Left lung (tissue), 10 donors: Measurements from ENCODE around the gene SLC24A3. TPM values are rescaled to one million over a fixed set of nuclear protein-coding genes. Genes with fewer than 3 reads are reported as not detected.

Source experiments
- ATAC-seq: fragments of 200-7000 bp; cut with Tn5 transposase; one replicate; pipeline ENCODE4 v1.9.1; 2020; ENCODE audit warnings: moderate library complexity
- DNase-seq, 4 donors: peaks; one replicate each; pipeline ENCODE4 v3.0.0-alpha.2; 2013 to 2020
- H3K27ac ChIP-seq, 2 donors: fragments of 200-600 bp; sonication (generic) in 1 of 2; one replicate each; pipeline versions ENCODE4 v1.5.0 to v1.8.0; 2020 to 2021
- H3K27me3 ChIP-seq, 2 donors: fragments of 200-600 bp; sonication (generic) in 1 of 2; one replicate each; pipeline versions ENCODE4 v1.5.0 to v1.8.0; 2020 to 2021
- H3K36me3 ChIP-seq, 2 donors: fragments of 200-600 bp; sonication (generic) in 1 of 2; one replicate each; pipeline versions ENCODE4 v1.5.0 to v1.8.0; 2020 to 2021
- H3K4me1 ChIP-seq, 2 donors: fragments of 200-600 bp; one replicate each; pipeline ENCODE4 v1.8.0; 2021
- H3K4me3 ChIP-seq, 2 donors: fragments of 200-600 bp; sonication (generic) in 1 of 2; one replicate each; pipeline versions ENCODE4 v1.5.0 to v1.8.0; 2020 to 2021; ENCODE audit warnings: mild to moderate bottlenecking in 1 of 2
- H3K9me3 ChIP-seq, 2 donors: fragments of 200-600 bp; sonication (generic) in 1 of 2; one replicate each; pipeline versions ENCODE4 v1.5.0 to v1.8.0; 2020 to 2021
- CTCF ChIP-seq, 2 donors: fragments of 200-600 bp; sonication (generic) in 1 of 2; IDR thresholded peaks; one replicate each; pipeline versions ENCODE4 v1.5.0 to v1.8.0; 2021; ENCODE audit warnings: antibody characterized with exemption in 2 of 2
- intact Hi-C, 2 donors: fragments of 100-400 bp; cut with DNase I; formaldehyde crosslinking; loops; one replicate each; pipeline versions ENCODE4 v1.11.2 to v1.14.2; 2022
- polyA plus RNA-seq, 6 donors: library from polyadenylated mRNA; unstranded; fragments of 120-200 nt; gene quantifications; one replicate each; pipeline ENCODE4 v1.2.1, GENCODE V29; 2013; ENCODE audit not compliant: insufficient read length in 6 of 6
- total RNA-seq, 2 donors: library from RNA; stranded (reverse); fragmentation: NEBNext Ultra II Directional; extraction: Animal tissue kit (Norgen Biotek cat#: 25700); gene quantifications; one replicate each; pipeline ENCODE4 v1.2.1, GENCODE V29; 2021
- donor health status: DM: no; HTN: yes; CAD: no.
- donor health status: DM: no; HTN: no; CAD: no.

The SLC24A3 gene
- total and polyA plus RNA-seq, 8 donors: 4.4 to 8.7 (median 6.6) TPM

- H3K4me3 ChIP-seq: no peak overlapping the region
- intact Hi-C loops: loop anchor here in 1 of 2 donors (10.0 kb wide), 1 partner anchor 455 kb away; no protein-coding TSS in a partner anchor
- H3K27ac ChIP-seq: no peak overlapping the region
- H3K27me3 ChIP-seq: peaks cover 0 to 7% of the 10 kb centered on the region in 2 donors
- no peak for TF ChIP-seq CTCF (IDR thresholded peaks at IDR 0.05)
- DNase-seq: no peak
- H3K9me3 ChIP-seq: no peaks in the 10 kb centered on the region
- H3K4me1 ChIP-seq: no peaks in the 10 kb centered on the region
- H3K36me3 ChIP-seq: no peaks in the 10 kb centered on the region
- no peak for ATAC-seq
Measured at GRCh38 chr20:19659448-19659847, 447.0 kb downstream of the SLC24A3 start.

GRCh38 chr20:19660808-19661378, 448.5 kb downstream of the SLC24A3 start:
- Histone ChIP-seq H3K27me3 (peaks cover 0 to 7% of the 10 kb centered on the region in 2 donors), H3K4me3 (no peak overlapping the region), H3K9me3 (no peaks in the 10 kb centered on the region), H3K27ac (no peak overlapping the region), H3K4me1 (no peaks in the 10 kb centered on the region), H3K36me3 (no peaks in the 10 kb centered on the region)
- DNase-seq (no peak), ATAC-seq (no peak)
- intact Hi-C loops: no loop called here
- TF ChIP-seq CTCF (IDR thresholded peaks at IDR 0.05): no peak

GRCh38 chr20:19661717-19662636, 449.5 kb downstream of the SLC24A3 start:
- intact Hi-C loops: no loop called here
- TF ChIP-seq CTCF (IDR thresholded peaks at IDR 0.05): peak; percentile 90 to 98
- peaks cover 0 to 7% of the 10 kb centered on the region in 2 donors for H3K27me3 ChIP-seq
- no peaks in the 10 kb centered on the region for H3K36me3 ChIP-seq
- H3K4me1 ChIP-seq: no peaks in the 10 kb centered on the region
- no peak overlapping the region for H3K27ac ChIP-seq
- H3K9me3 ChIP-seq: no peaks in the 10 kb centered on the region
- ATAC-seq (peak; percentile 95), DNase-seq (peak in 3 of 4 donors; percentile 55 to 84 (median 63))
- no peak overlapping the region for H3K4me3 ChIP-seq

GRCh38 chr20:19662637-19662995, 450.2 kb downstream of the SLC24A3 start:
- ATAC-seq (no peak), DNase-seq (no peak)
- Histone ChIP-seq H3K27me3 (peaks cover 0 to 7% of the 10 kb centered on the region in 2 donors), H3K36me3 (no peaks in the 10 kb centered on the region), H3K9me3 (no peaks in the 10 kb centered on the region), H3K4me3 (no peak overlapping the region), H3K27ac (no peak overlapping the region), H3K4me1 (no peaks in the 10 kb centered on the region)
- intact Hi-C loops: no loop called here
- peak in 1 of 2 donors; percentile 22 for TF ChIP-seq CTCF (IDR thresholded peaks at IDR 0.05)

- Histone ChIP-seq H3K27me3 (no peaks in the 10 kb centered on the region), H3K4me1 (no peaks in the 10 kb centered on the region), H3K9me3 (no peaks in the 10 kb centered on the region), H3K36me3 (no peaks in the 10 kb centered on the region), H3K4me3 (no peak overlapping the region), H3K27ac (no peak overlapping the region)
- no peak for TF ChIP-seq CTCF (IDR thresholded peaks at IDR 0.05)
- intact Hi-C loops: no loop called here
- no peak for ATAC-seq
- no peak for DNase-seq
Measured at GRCh38 chr20:19668418-19668817, 456.0 kb downstream of the SLC24A3 start.
